Measurements from ENCODE around the gene DCAKD.
A peak's percentile ranks its signal among the peaks of the same experiment; 100 is the strongest.

Gene DCAKD

GRCh38 chr17:45001310-45001709, 50.1 kb downstream of the DCAKD start:
- DNase-seq (ENCODE audit: low spot score) = no peak

- DNase-seq (ENCODE audit: low spot score) = no peak
Observed at GRCh38 chr17:44999433-44999832, 52.0 kb downstream of the DCAKD start.

- no peak for DNase-seq (ENCODE audit: low spot score)
Observed at GRCh38 chr17:44998646-44999045, 52.8 kb downstream of the DCAKD start.

- DNase-seq (ENCODE audit: low spot score) = no peak
Observed at GRCh38 chr17:44997733-44998520, 53.5 kb downstream of the DCAKD start.

- no peak for DNase-seq (ENCODE audit: low spot score)
Observed at GRCh38 chr17:44996304-44996703, 55.1 kb downstream of the DCAKD start.

GRCh38 chr17:44995436-44996001, 55.9 kb downstream of the DCAKD start:
- no peak for DNase-seq (ENCODE audit: low spot score)

- DNase-seq (ENCODE audit: low spot score) = no peak
Observed at GRCh38 chr17:44992242-44992939, 59.0 kb downstream of the DCAKD start.

GRCh38 chr17:44990994-44991393, 60.4 kb downstream of the DCAKD start:
- DNase-seq (ENCODE audit: low spot score) = no peak

GRCh38 chr17:44989552-44990138, 61.8 kb downstream of the DCAKD start:
- DNase-seq (ENCODE audit: low spot score) = no peak

- DNase-seq (ENCODE audit: low spot score) = no peak
Observed at GRCh38 chr17:44988044-44988942, 63.1 kb downstream of the DCAKD start.

GRCh38 chr17:44983563-44983962, 67.9 kb downstream of the DCAKD start:
- no peak for DNase-seq (ENCODE audit: low spot score)

- DNase-seq (ENCODE audit: low spot score) = no peak
Observed at GRCh38 chr17:44982113-44982702, 69.2 kb downstream of the DCAKD start.

GRCh38 chr17:44981221-44981968, 70.0 kb downstream of the DCAKD start:
- peak; percentile 67 for DNase-seq (ENCODE audit: low spot score)

- DNase-seq (ENCODE audit: low spot score) = no peak
Observed at GRCh38 chr17:44979426-44979995, 71.9 kb downstream of the DCAKD start.

GRCh38 chr17:44978807-44979206, 72.6 kb downstream of the DCAKD start:
- DNase-seq (ENCODE audit: low spot score) = no peak

- DNase-seq (ENCODE audit: low spot score) = no peak
Observed at GRCh38 chr17:44977814-44978550, 73.5 kb downstream of the DCAKD start.

GRCh38 chr17:44977065-44977464, 74.4 kb downstream of the DCAKD start:
- DNase-seq (ENCODE audit: low spot score) = no peak

GRCh38 chr17:44976206-44976605, 75.2 kb downstream of the DCAKD start:
- no peak for DNase-seq (ENCODE audit: low spot score)

Measured in HuH-7 (cell line).